IMR-90 (cell line): Measurements from ENCODE around the gene ADAMTS18. TPM values are rescaled to one million over a fixed set of nuclear protein-coding genes. Genes with fewer than 3 reads are reported as not detected.

ENCODE experiments used
- ATAC-seq: fragments of 200-7000 bp; cut with Tn5 transposase; 2 replicates; pipeline ENCODE4 v1.9.1; 2020; ENCODE audit warnings: low read depth, mild to moderate bottlenecking, moderate library complexity
- BruUV-seq: library from RNA; stranded (reverse); fragments of 400-500 nt; replicated peaks from 2 replicates; lab custom pipeline; 2021; lab: Mats Ljungman, UMichigan
- CTCF ChIA-PET: fragments of 300-600 bp; formaldehyde crosslinking; extraction: SDS; loops from one replicate; lab custom pipeline; 2021; ENCODE audit warnings: antibody characterized with exemption; lab: Yijun Ruan, JAX
- POLR2A ChIA-PET: fragments of 300-600 bp; sonication (Branson Sonifier 250); formaldehyde crosslinking; loops from one replicate; lab custom pipeline; 2022; ENCODE audit warnings: antibody characterized with exemption; ENCODE audit not compliant: unreplicated experiment; lab: Charles Lee
- DNase-seq: peaks from one replicate; pipeline ENCODE4 v3.0.0; 2013
- H2AFZ ChIP-seq: replicated peaks from 2 replicates; pipeline ENCODE3; 2013; ENCODE audit warnings: low read length, mild to moderate bottlenecking; ENCODE audit not compliant: poor library complexity
- H2AK5ac ChIP-seq: 2 replicates; pipeline ENCODE4 v1.6.1; 2013; ENCODE audit warnings: low read depth, low read length, inconsistent platforms
- H2AK9ac ChIP-seq: replicated peaks from 2 replicates; pipeline ENCODE3; 2013; ENCODE audit warnings: mild to moderate bottlenecking, low read depth, low read length, moderate library complexity; ENCODE audit not compliant: poor library complexity
- H2BK120ac ChIP-seq: 2 replicates; pipeline ENCODE4 v1.6.1; 2013; ENCODE audit warnings: low read depth, low read length, inconsistent platforms
- H2BK15ac ChIP-seq: 3 replicates; pipeline ENCODE4 v1.6.1; 2013; ENCODE audit warnings: low read depth, low read length, inconsistent platforms
- H2BK20ac ChIP-seq: 2 replicates; pipeline ENCODE4 v1.6.1; 2013; ENCODE audit warnings: low read depth, mild to moderate bottlenecking, inconsistent platforms, low read length, moderate library complexity
- H2BK5ac ChIP-seq: 2 replicates; pipeline ENCODE4 v1.6.1; 2013; ENCODE audit warnings: mild to moderate bottlenecking, low read depth, low read length, inconsistent platforms; ENCODE audit not compliant: poor library complexity, severe bottlenecking
- H3K14ac ChIP-seq: replicated peaks from 2 replicates; pipeline ENCODE4 v1.6.1; 2013; ENCODE audit warnings: low read depth, low read length, inconsistent platforms
- H3K18ac ChIP-seq: 2 replicates; pipeline ENCODE4 v1.6.1; 2013; ENCODE audit warnings: low read depth, low read length, control low read depth
- H3K23ac ChIP-seq: 2 replicates; pipeline ENCODE4 v1.6.1; 2013; ENCODE audit warnings: low read depth, low read length, inconsistent platforms
- H3K27ac ChIP-seq: 2 replicates; pipeline ENCODE4 v1.5.1; 2013; ENCODE audit warnings: mild to moderate bottlenecking, control low read depth, low read length; ENCODE audit not compliant: insufficient read depth
- H3K27me3 ChIP-seq: 2 replicates; pipeline ENCODE4 v1.6.1; 2013; ENCODE audit warnings: low read length; ENCODE audit not compliant: control insufficient read depth, insufficient read depth
- H3K36me3 ChIP-seq: 2 replicates; pipeline ENCODE4 v1.6.1; 2013; ENCODE audit warnings: low read length, mixed read lengths; ENCODE audit not compliant: control insufficient read depth, insufficient read depth
- H3K4ac ChIP-seq: 2 replicates; pipeline ENCODE4 v1.6.1; 2013; ENCODE audit warnings: low read depth, low read length, inconsistent platforms
- H3K4me1 ChIP-seq: 2 replicates; pipeline ENCODE4 v1.6.1; 2013; ENCODE audit warnings: low read length, mixed read lengths; ENCODE audit not compliant: control insufficient read depth, insufficient read depth
- H3K4me2 ChIP-seq: 2 replicates; pipeline ENCODE4 v1.6.1; 2013; ENCODE audit warnings: low read depth, mild to moderate bottlenecking, control low read depth, low read length, moderate library complexity
- H3K4me3 ChIP-seq: 2 replicates; pipeline ENCODE4 v1.5.1; 2013; ENCODE audit warnings: low read depth, mild to moderate bottlenecking, control low read depth, low read length, moderate library complexity; ENCODE audit not compliant: insufficient read depth
- H3K56ac ChIP-seq: 2 replicates; pipeline ENCODE4 v1.6.1; 2013; ENCODE audit warnings: low read length, inconsistent platforms; ENCODE audit not compliant: insufficient read depth; ENCODE audit errors: extremely low read depth
- H3K79me1 ChIP-seq, 2 experiments: 2 replicates each; pipeline ENCODE4 v1.6.1; 2013; ENCODE audit warnings: low read length in 2 of 2, inconsistent platforms in 1 of 2, low read depth in 1 of 2
- H3K9ac ChIP-seq: 2 replicates; pipeline ENCODE4 v1.6.1; 2013; ENCODE audit warnings: low read depth, low read length, control low read depth
- H3K9me1 ChIP-seq: 2 replicates; pipeline ENCODE4 v1.6.1; 2013; ENCODE audit warnings: low read length, inconsistent platforms; ENCODE audit not compliant: insufficient read depth
- H3K9me3 ChIP-seq: 2 replicates; pipeline ENCODE4 v1.6.1; 2013; ENCODE audit warnings: low read length; ENCODE audit not compliant: control insufficient read depth, insufficient read depth
- H4K20me1 ChIP-seq: 2 replicates; pipeline ENCODE4 v1.6.1; 2013; ENCODE audit warnings: low read length, inconsistent platforms; ENCODE audit not compliant: insufficient read depth
- H4K5ac ChIP-seq: 2 replicates; pipeline ENCODE4 v1.6.1; 2013; ENCODE audit warnings: mild to moderate bottlenecking, low read depth, low read length, control low read depth
- H4K8ac ChIP-seq, 2 experiments: 2 replicates each; pipeline ENCODE4 v1.6.1; 2013; ENCODE audit warnings: low read depth in 2 of 2, low read length in 2 of 2, control low read depth in 1 of 2, inconsistent platforms in 1 of 2
- H4K91ac ChIP-seq: 2 replicates; pipeline ENCODE4 v1.6.1; 2013; ENCODE audit warnings: low read depth, low read length, inconsistent platforms; ENCODE audit not compliant: insufficient read depth
- BHLHE40 ChIP-seq: fragments of 150-350 bp; IDR thresholded peaks from 2 replicates; pipeline ENCODE4 v1.6.1; 2016; ENCODE audit warnings: mild to moderate bottlenecking, low read depth, low read length
- CEBPB ChIP-seq: IDR thresholded peaks from 2 replicates; pipeline ENCODE4 v1.6.1; 2012; ENCODE audit warnings: low read depth, low read length, improper control_type of control experiment
- CHD1 ChIP-seq: IDR thresholded peaks from 2 replicates; pipeline ENCODE4 v1.6.1; 2012; ENCODE audit warnings: low read depth, low read length, improper control_type of control experiment
- ELK1 ChIP-seq: fragments of 150-350 bp; IDR thresholded peaks from 2 replicates; pipeline ENCODE4 v1.6.1; 2016; ENCODE audit warnings: low read depth, mild to moderate bottlenecking, low read length, moderate library complexity, borderline replicate concordance
- FOS ChIP-seq: fragments of 150-350 bp; IDR thresholded peaks from 2 replicates; pipeline ENCODE4 v1.6.1; 2016; ENCODE audit warnings: low read depth, low read length
- MAFK ChIP-seq: IDR thresholded peaks from 2 replicates; pipeline ENCODE4 v1.6.1; 2012; ENCODE audit warnings: low read depth, low read length, improper control_type of control experiment
- MAZ ChIP-seq: IDR thresholded peaks from 2 replicates; pipeline ENCODE4 v1.6.1; 2012; ENCODE audit warnings: low read depth, mild to moderate bottlenecking, low read length, improper control_type of control experiment, moderate library complexity, borderline replicate concordance
- MXI1 ChIP-seq: IDR thresholded peaks from 2 replicates; pipeline ENCODE4 v1.6.1; 2012; ENCODE audit warnings: low read depth, mild to moderate bottlenecking, low read length, moderate library complexity, borderline replicate concordance
- NFE2L2 ChIP-seq: fragments of 150-350 bp; IDR thresholded peaks from 2 replicates; pipeline ENCODE4 v1.6.1; 2016; ENCODE audit warnings: low read depth, mild to moderate bottlenecking, low read length
- POLR2A ChIP-seq: IDR thresholded peaks from 2 replicates; pipeline ENCODE4 v1.6.1; 2012; ENCODE audit warnings: mild to moderate bottlenecking, low read depth, low read length
- RAD21 ChIP-seq: IDR thresholded peaks from 2 replicates; pipeline ENCODE4 v1.6.1; 2012; ENCODE audit warnings: low read length, improper control_type of control experiment
- RCOR1 ChIP-seq: IDR thresholded peaks from 2 replicates; pipeline ENCODE4 v1.6.1; 2012; ENCODE audit warnings: mild to moderate bottlenecking, low read length, improper control_type of control experiment; ENCODE audit not compliant: insufficient replicate concordance
- RFX5 ChIP-seq: IDR thresholded peaks from 2 replicates; pipeline ENCODE4 v1.8.0; 2012; ENCODE audit warnings: low read depth, mild to moderate bottlenecking, low read length, moderate library complexity
- SMC3 ChIP-seq: fragments of 150-350 bp; IDR thresholded peaks from 2 replicates; pipeline ENCODE4 v1.6.1; 2016; ENCODE audit warnings: low read depth, mild to moderate bottlenecking, antibody characterized with exemption, low read length, moderate library complexity
- WGBS, 2 experiments: methylation state at CpG; one replicate each; pipeline versions ENCODE4 v1.1.5 to v1.1.7; 2013; ENCODE audit warnings: missing lambda C conversion rate in 2 of 2; ENCODE audit not compliant: insufficient read length in 1 of 2; ENCODE audit errors: extremely low coverage in 2 of 2; 5-methylcytosine and 5-hydroxymethylcytosine counted together
- dilution Hi-C: fragments of 300-500 bp; cut with HindIII; formaldehyde crosslinking; loops from one replicate; pipeline ENCODE4 v1.14.3; 2018; ENCODE audit warnings: low sequenced_read_pairs; ENCODE audit not compliant: unreplicated experiment
- in situ Hi-C: fragments of 300-500 bp; cut with MboI; formaldehyde crosslinking; loops from 3 replicates; pipeline ENCODE4 v1.14.3; 2019; ENCODE audit warnings: low sequenced_read_pairs, inconsistent platforms, mixed read lengths
- intact Hi-C: fragments of 100-400 bp; cut with micrococcal nuclease; formaldehyde crosslinking; loops from 2 replicates; pipeline ENCODE4 v1.10.0; 2022
- polyA plus RNA-seq, 3 experiments: library from polyadenylated mRNA; depleted of rRNA; stranded (reverse); fragments of >200 nt; gene quantifications; 2 replicates each; pipeline ENCODE4 v1.2.3, GENCODE V29; 2012; ENCODE audit warnings: low replicate concordance in 1 of 3
- total RNA-seq: library from RNA; depleted of rRNA; stranded (reverse); fragments of >200 nt; gene quantifications from 2 replicates; pipeline ENCODE4 v1.2.3, GENCODE V29; 2012
- TF ChIP-seq, protein P1 (sequence below): conservative IDR thresholded peaks from 2 replicates; pipeline ENCODE4 v1.5.1; 2012; ENCODE audit warnings: mild to moderate bottlenecking, low read depth, low read length, improper control_type of control experiment
- TF ChIP-seq, protein P2 (sequence below): fragments of 150-350 bp; IDR thresholded peaks from 2 replicates; pipeline ENCODE4 v1.6.1; 2017; ENCODE audit warnings: mild to moderate bottlenecking, antibody characterized with exemption, low read length, low read depth

ADAMTS18 gene
- total and polyA plus RNA-seq, 2 of the 4 experiments (the other 2 are of a cell fraction), result not detected

- intact Hi-C loops (no loop called here), in situ Hi-C loops (no loop called here)
- ATAC-seq, result no peak
Observed at GRCh38 chr16:77402118-77402517, 32.7 kb downstream of the ADAMTS18 start.

More at GRCh38 chr16:77402118-77402517, 32.7 kb downstream of the ADAMTS18 start:
- no peak overlapping the region for H4K5ac ChIP-seq
- H3K4me1 ChIP-seq, result no peaks in the 10 kb centered on the region
- H4K91ac ChIP-seq, result no peak overlapping the region
- dilution Hi-C loops, result no loop called here
- no peak overlapping the region for H2BK5ac ChIP-seq
- H3K56ac ChIP-seq, result no peak overlapping the region
- ChIA-PET POLR2A (no interaction called here), CTCF (no interaction called here)
- BruUV-seq, result no TSS peak
- no peak for DNase-seq
- no peak overlapping the region for H2BK15ac ChIP-seq
- no peak overlapping the region for H2BK120ac ChIP-seq
- H3K9ac ChIP-seq, result no peak overlapping the region
- no peaks in the 10 kb centered on the region for H3K9me3 ChIP-seq
- H3K27ac ChIP-seq, result no peak overlapping the region
- H3K4me2 ChIP-seq, result no peak overlapping the region
- H3K79me1 ChIP-seq, result no peaks in the 10 kb centered on the region
- no peak overlapping the region for H2AFZ ChIP-seq
- H3K4ac ChIP-seq, result no peak overlapping the region
- no peaks in the 10 kb centered on the region for H3K27me3 ChIP-seq
- H2AK9ac ChIP-seq, result no peak overlapping the region
- no peak overlapping the region for H3K4me3 ChIP-seq
- H2AK5ac ChIP-seq, result no peak overlapping the region
- H3K36me3 ChIP-seq, result no peaks in the 10 kb centered on the region
- no peak overlapping the region for H3K14ac ChIP-seq
- H2BK20ac ChIP-seq, result no peak overlapping the region
- no peaks in the 10 kb centered on the region for H4K20me1 ChIP-seq
- no peak for TF ChIP-seq MAFK
- no peak for TF ChIP-seq NFE2L2
- TF ChIP-seq CHD1, result no peak
- TF ChIP-seq ELK1, result no peak
- TF ChIP-seq, protein P1, sequence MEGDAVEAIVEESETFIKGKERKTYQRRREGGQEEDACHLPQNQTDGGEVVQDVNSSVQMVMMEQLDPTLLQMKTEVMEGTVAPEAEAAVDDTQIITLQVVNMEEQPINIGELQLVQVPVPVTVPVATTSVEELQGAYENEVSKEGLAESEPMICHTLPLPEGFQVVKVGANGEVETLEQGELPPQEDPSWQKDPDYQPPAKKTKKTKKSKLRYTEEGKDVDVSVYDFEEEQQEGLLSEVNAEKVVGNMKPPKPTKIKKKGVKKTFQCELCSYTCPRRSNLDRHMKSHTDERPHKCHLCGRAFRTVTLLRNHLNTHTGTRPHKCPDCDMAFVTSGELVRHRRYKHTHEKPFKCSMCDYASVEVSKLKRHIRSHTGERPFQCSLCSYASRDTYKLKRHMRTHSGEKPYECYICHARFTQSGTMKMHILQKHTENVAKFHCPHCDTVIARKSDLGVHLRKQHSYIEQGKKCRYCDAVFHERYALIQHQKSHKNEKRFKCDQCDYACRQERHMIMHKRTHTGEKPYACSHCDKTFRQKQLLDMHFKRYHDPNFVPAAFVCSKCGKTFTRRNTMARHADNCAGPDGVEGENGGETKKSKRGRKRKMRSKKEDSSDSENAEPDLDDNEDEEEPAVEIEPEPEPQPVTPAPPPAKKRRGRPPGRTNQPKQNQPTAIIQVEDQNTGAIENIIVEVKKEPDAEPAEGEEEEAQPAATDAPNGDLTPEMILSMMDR, result no peak
- no peak for TF ChIP-seq SMC3
- TF ChIP-seq RFX5, result no peak
- no peak for TF ChIP-seq FOS
- TF ChIP-seq BHLHE40, result no peak
- TF ChIP-seq POLR2A, result no peak
- no peak for TF ChIP-seq MXI1
- no peak for TF ChIP-seq RAD21
- no peak for TF ChIP-seq CEBPB
- TF ChIP-seq RCOR1, result no peak
- TF ChIP-seq MAZ, result no peak
- TF ChIP-seq, protein P2, sequence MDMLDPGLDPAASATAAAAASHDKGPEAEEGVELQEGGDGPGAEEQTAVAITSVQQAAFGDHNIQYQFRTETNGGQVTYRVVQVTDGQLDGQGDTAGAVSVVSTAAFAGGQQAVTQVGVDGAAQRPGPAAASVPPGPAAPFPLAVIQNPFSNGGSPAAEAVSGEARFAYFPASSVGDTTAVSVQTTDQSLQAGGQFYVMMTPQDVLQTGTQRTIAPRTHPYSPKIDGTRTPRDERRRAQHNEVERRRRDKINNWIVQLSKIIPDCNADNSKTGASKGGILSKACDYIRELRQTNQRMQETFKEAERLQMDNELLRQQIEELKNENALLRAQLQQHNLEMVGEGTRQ, result no peak
- no peaks in the 10 kb centered on the region for H3K9me1 ChIP-seq
- WGBS, 2 experiments, result 100% methylated on average over 1 of the region's 6 CpGs; no CpG with 5 or more reads in 1 of the 2 experiments
- no peak overlapping the region for H3K23ac ChIP-seq
- no peak overlapping the region for H3K18ac ChIP-seq
- no peak overlapping the region for H4K8ac ChIP-seq
